HTERT RPE-1 (cell line): ENCODE results near the gene PTGDR2.

Source experiments
- in situ Hi-C: fragments of 300-500 bp; cut with MboI; formaldehyde crosslinking; loops from 4 replicates; pipeline ENCODE4 v1.14.3; 2020; ENCODE audit warnings: low sequenced_read_pairs

Gene PTGDR2

GRCh38 chr11:60816590-60817157 is 39.1 kb downstream of the PTGDR2 start:
- in situ Hi-C loops, result no loop called here

- in situ Hi-C loops, result no loop called here
These were observed 41.6 kb downstream of the PTGDR2 start for GRCh38 chr11:60814112-60814511.

- in situ Hi-C loops, result no loop called here
These were observed 42.4 kb downstream of the PTGDR2 start for GRCh38 chr11:60813324-60813723.

- in situ Hi-C loops, result no loop called here
These were observed 45.2 kb downstream of the PTGDR2 start for GRCh38 chr11:60810569-60810968.

- in situ Hi-C loops, result no loop called here
These were observed 45.6 kb downstream of the PTGDR2 start for GRCh38 chr11:60810151-60810550.

GRCh38 chr11:60809691-60810090 is 46.1 kb downstream of the PTGDR2 start:
- in situ Hi-C loops, result no loop called here

GRCh38 chr11:60809249-60809648 is 46.5 kb downstream of the PTGDR2 start:
- in situ Hi-C loops, result no loop called here

- in situ Hi-C loops, result no loop called here
These were observed 52.3 kb downstream of the PTGDR2 start for GRCh38 chr11:60803273-60803936.

- in situ Hi-C loops, result no loop called here
These were observed 54.6 kb downstream of the PTGDR2 start for GRCh38 chr11:60801194-60801593.
